ENCODE data around the gene SLC4A2.

DNA sequence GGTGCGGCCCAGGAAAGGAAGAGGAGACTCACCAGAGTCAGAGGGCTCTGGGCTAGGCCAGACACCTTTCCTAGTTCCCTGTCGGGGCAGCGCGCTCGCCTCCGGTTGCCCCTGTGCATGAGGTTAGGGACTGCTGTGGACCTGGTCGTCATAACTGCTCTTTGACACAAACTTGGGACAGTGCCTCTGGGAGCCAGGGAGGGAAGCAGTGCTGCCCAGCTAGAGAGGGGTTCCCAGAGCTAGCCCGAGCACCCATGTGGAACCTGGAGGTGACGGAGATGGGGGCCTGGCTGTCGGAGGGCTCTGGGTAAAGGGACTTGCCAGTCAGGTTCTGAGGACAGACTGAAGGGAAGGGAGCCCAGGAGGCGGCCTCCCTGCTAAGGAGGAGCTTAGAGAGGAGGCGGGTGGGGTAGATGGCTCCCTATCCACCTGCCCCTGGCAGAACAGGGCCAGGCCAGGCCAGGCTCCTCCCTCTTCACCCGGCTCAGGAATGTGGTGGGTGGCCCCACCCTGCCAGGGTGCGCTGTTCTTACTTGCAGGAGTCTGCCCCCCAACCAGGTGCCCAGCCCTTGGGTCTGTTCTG is 56.5 kb downstream of the SLC4A2 start:
- TF ChIP-seq, protein P1, sequence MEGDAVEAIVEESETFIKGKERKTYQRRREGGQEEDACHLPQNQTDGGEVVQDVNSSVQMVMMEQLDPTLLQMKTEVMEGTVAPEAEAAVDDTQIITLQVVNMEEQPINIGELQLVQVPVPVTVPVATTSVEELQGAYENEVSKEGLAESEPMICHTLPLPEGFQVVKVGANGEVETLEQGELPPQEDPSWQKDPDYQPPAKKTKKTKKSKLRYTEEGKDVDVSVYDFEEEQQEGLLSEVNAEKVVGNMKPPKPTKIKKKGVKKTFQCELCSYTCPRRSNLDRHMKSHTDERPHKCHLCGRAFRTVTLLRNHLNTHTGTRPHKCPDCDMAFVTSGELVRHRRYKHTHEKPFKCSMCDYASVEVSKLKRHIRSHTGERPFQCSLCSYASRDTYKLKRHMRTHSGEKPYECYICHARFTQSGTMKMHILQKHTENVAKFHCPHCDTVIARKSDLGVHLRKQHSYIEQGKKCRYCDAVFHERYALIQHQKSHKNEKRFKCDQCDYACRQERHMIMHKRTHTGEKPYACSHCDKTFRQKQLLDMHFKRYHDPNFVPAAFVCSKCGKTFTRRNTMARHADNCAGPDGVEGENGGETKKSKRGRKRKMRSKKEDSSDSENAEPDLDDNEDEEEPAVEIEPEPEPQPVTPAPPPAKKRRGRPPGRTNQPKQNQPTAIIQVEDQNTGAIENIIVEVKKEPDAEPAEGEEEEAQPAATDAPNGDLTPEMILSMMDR (IDR thresholded peaks at IDR 0.05): no peak
- TF ChIP-seq POLR2A (IDR thresholded peaks at IDR 0.05): peak in 1 of 3 donors; percentile 50
